Caco-2 (cell line): ENCODE data around the gene RFX3. TPM values are rescaled to one million over a fixed set of nuclear protein-coding genes. Genes with fewer than 3 reads are reported as not detected.

ENCODE experiments used
- BruUV-seq: library from RNA; stranded (reverse); fragments of 400-500 nt; replicated peaks from 2 replicates; lab custom pipeline; 2021; lab: Mats Ljungman, UMichigan
- CTCF ChIA-PET: fragments of 300-600 bp; sonication (Branson Sonifier 250); formaldehyde crosslinking; loops from one replicate; lab custom pipeline; 2022; ENCODE audit warnings: antibody characterized with exemption; lab: Charles Lee
- POLR2A ChIA-PET: fragments of 300-600 bp; sonication (Branson Sonifier 250); formaldehyde crosslinking; loops from one replicate; lab custom pipeline; 2022; ENCODE audit warnings: antibody characterized with exemption; lab: Charles Lee
- DNase-seq, 2 experiments: peaks; one replicate each; pipeline versions ENCODE4 v3.0.0 to v3.0.0-alpha.2; 2020 to 2022
- H3K27me3 ChIP-seq: replicated peaks from 2 replicates; pipeline ENCODE4 v1.6.0; 2011; ENCODE audit warnings: low read length; ENCODE audit not compliant: control insufficient read depth, insufficient read depth
- H3K36me3 ChIP-seq: 2 replicates; pipeline ENCODE4 v1.5.1; 2011; ENCODE audit warnings: low read length; ENCODE audit not compliant: control insufficient read depth, insufficient read depth
- H3K4me1 ChIP-seq: fragments of 250-450 bp; sonication (Bioruptor Pico); 2 replicates; pipeline ENCODE4 v1.5.1; 2020; ENCODE audit warnings: mild to moderate bottlenecking
- H3K4me3 ChIP-seq: 2 replicates; pipeline ENCODE4 v1.5.1; 2011; ENCODE audit warnings: low read depth, mild to moderate bottlenecking, control low read depth, low read length
- H3K9me3 ChIP-seq: fragments of 250-450 bp; sonication (Bioruptor Pico); 2 replicates; pipeline ENCODE4 v1.5.1; 2020; ENCODE audit warnings: mild to moderate bottlenecking, moderate library complexity
- H3K27ac Mint-ChIP-seq: one replicate; pipeline ENCODE4 v1.8.0; 2022; ENCODE audit warnings: mixed read lengths; ENCODE audit not compliant: unreplicated experiment
- H3K27me3 Mint-ChIP-seq: one replicate; pipeline ENCODE4 v1.8.0; 2022; ENCODE audit warnings: mixed read lengths; ENCODE audit not compliant: insufficient read depth, unreplicated experiment
- H3K36me3 Mint-ChIP-seq: one replicate; pipeline ENCODE4 v1.8.0; 2022; ENCODE audit warnings: mild to moderate bottlenecking, mixed read lengths; ENCODE audit not compliant: insufficient read depth, unreplicated experiment
- H3K4me1 Mint-ChIP-seq: one replicate; pipeline ENCODE4 v1.8.0; 2022; ENCODE audit warnings: low read depth, mixed read lengths; ENCODE audit not compliant: unreplicated experiment
- H3K4me3 Mint-ChIP-seq: one replicate; pipeline ENCODE4 v1.8.0; 2022; ENCODE audit warnings: mild to moderate bottlenecking, moderate library complexity, mixed read lengths; ENCODE audit not compliant: unreplicated experiment
- H3K9me3 Mint-ChIP-seq: one replicate; pipeline ENCODE4 v1.8.0; 2022; ENCODE audit warnings: mixed read lengths; ENCODE audit not compliant: unreplicated experiment
- intact Hi-C: fragments of 100-400 bp; cut with micrococcal nuclease; formaldehyde crosslinking; loops from one replicate; pipeline ENCODE4 v1.10.0; 2022; ENCODE audit not compliant: unreplicated experiment
- total RNA-seq: library from RNA; stranded (reverse); gene quantifications from 2 replicates; pipeline ENCODE4 v1.2.3, GENCODE V29; 2022
- TF ChIP-seq, protein P1 (sequence below), 2 experiments: fragments of 200-600 bp in 1 of 2; IDR thresholded peaks; 1 replicate in 1 of 2; 2 replicates in 1 of 2; pipeline versions ENCODE4 v1.5.1 to v1.8.0; 2011 to 2022; ENCODE audit warnings: antibody characterized with exemption in 1 of 2, control low read depth in 1 of 2, inconsistent platforms in 1 of 2, low read depth in 1 of 2, low read length in 1 of 2, mild to moderate bottlenecking in 1 of 2, moderate library complexity in 1 of 2; ENCODE audit not compliant: insufficient read depth in 1 of 2, severe bottlenecking in 1 of 2, unreplicated experiment in 1 of 2

The RFX3 gene
- total RNA-seq, 1 experiment from 2014 or later, result 4.2 TPM

DNA sequence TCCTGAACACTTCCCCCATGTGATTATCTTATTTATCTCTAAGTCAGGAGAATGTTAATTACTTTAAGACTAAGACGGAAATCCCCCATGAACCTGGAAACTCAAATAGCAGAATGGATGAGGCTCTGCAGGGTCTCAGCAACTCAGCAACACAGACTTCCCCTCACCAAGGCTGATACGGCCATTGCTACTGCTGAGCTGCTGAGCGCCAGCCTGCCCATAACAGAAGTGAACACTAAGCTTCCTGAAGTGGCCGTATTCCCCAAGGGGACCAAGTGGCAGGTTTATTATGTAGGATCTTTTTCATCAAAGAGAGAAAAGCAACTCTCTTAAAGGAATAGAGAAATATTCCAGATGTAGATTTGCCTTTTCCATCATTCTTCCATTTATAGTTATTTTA, 311.1 kb downstream of the RFX3 start:
- ChIA-PET POLR2A (no interaction called here), CTCF (no interaction called here)
- no peaks in the 10 kb centered on the region for H3K27me3 ChIP-seq
- Mint-ChIP-seq H3K9me3 (no peaks in the 10 kb centered on the region), H3K27me3 (peaks cover 4% of the 10 kb centered on the region), H3K4me3 (no peak overlapping the region), H3K27ac (no peak overlapping the region), H3K4me1 (no peaks in the 10 kb centered on the region), H3K36me3 (no peaks in the 10 kb centered on the region)
- H3K36me3 ChIP-seq, result no peaks in the 10 kb centered on the region
- intact Hi-C loops, result no loop called here
- TF ChIP-seq, protein P1, sequence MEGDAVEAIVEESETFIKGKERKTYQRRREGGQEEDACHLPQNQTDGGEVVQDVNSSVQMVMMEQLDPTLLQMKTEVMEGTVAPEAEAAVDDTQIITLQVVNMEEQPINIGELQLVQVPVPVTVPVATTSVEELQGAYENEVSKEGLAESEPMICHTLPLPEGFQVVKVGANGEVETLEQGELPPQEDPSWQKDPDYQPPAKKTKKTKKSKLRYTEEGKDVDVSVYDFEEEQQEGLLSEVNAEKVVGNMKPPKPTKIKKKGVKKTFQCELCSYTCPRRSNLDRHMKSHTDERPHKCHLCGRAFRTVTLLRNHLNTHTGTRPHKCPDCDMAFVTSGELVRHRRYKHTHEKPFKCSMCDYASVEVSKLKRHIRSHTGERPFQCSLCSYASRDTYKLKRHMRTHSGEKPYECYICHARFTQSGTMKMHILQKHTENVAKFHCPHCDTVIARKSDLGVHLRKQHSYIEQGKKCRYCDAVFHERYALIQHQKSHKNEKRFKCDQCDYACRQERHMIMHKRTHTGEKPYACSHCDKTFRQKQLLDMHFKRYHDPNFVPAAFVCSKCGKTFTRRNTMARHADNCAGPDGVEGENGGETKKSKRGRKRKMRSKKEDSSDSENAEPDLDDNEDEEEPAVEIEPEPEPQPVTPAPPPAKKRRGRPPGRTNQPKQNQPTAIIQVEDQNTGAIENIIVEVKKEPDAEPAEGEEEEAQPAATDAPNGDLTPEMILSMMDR (IDR thresholded peaks at IDR 0.05; ENCODE audit: insufficient read depth in 1 of 2, low read depth in 1 of 2, low read length in 1 of 2, severe bottlenecking in 1 of 2, unreplicated experiment in 1 of 2), result no peak
- BruUV-seq, result no TSS peak
- no peaks in the 10 kb centered on the region for H3K9me3 ChIP-seq
- DNase-seq, result no peak
- H3K4me3 ChIP-seq, result no peak overlapping the region
- H3K4me1 ChIP-seq, result no peaks in the 10 kb centered on the region

DNA sequence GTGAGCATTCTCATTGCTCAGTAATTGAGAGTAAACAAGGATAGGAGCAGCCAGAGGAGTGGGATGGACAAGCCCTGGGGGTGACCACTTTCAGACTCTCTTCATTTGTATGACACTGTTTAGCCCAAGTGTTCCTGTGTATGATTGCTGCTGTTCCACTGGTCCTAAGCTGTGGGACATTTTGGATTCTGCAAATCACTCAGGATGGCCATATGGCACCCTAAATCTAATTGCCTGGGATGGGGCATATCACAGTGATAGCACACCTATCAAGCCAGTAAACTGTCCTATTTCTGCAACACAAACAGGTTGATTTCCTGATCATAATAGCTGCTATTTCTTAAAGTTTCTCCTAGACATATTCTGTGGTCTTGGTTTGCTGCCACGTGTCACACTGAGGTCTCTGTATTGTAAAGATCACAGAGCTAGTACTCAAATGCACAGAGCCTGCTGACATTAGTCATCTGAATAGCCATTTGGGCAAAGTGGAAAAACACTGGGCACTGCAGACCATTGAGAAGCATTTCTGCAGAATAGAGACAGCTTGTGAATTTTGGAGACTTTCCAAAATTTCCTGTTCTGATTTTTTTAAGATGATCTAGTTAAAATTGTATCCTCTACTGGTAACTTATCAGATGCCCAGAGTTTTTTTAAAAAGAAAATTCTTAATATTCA, 320.2 kb downstream of the RFX3 start:
- Mint-ChIP-seq H3K4me3 (no peak overlapping the region), H3K36me3 (no peaks in the 10 kb centered on the region), H3K27ac (no peak overlapping the region), H3K4me1 (no peaks in the 10 kb centered on the region), H3K27me3 (no peaks in the 10 kb centered on the region), H3K9me3 (no peaks in the 10 kb centered on the region)
- ChIA-PET CTCF (no interaction called here), POLR2A (no interaction called here)
- Histone ChIP-seq H3K4me1 (no peaks in the 10 kb centered on the region), H3K4me3 (no peak overlapping the region), H3K27me3 (no peaks in the 10 kb centered on the region), H3K9me3 (no peaks in the 10 kb centered on the region), H3K36me3 (no peaks in the 10 kb centered on the region)
- TF ChIP-seq, protein P1 (IDR thresholded peaks at IDR 0.05; ENCODE audit: insufficient read depth in 1 of 2, low read depth in 1 of 2, low read length in 1 of 2, severe bottlenecking in 1 of 2, unreplicated experiment in 1 of 2), result no peak
- intact Hi-C loops, result no loop called here
- BruUV-seq, result no TSS peak
- no peak for DNase-seq

DNA sequence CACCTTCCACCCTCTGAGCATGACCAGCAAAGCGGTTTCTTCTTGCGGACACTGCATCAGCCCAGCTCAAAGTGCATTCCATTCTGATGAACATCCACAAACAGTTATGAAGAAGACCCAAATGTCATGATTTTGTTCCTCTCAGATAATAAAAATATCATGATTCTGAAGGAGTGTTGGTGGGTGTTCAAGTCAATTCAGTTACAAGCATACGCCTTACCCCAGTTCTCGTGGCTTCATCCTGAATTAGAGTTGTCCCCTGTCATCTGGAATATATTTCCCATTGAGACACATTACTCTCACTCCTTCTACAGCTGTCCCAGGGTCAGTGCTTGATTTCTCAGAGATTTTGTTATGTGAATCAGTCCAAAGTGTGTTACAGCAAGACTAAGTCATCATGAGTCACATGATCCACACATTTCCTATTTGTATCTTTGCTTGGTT, 325.4 kb downstream of the RFX3 start:
- H3K36me3 Mint-ChIP-seq, result no peaks in the 10 kb centered on the region
- H3K27me3 Mint-ChIP-seq, result no peaks in the 10 kb centered on the region

More for the DNA sequence above, 325.4 kb downstream of the RFX3 start:
- intact Hi-C loops, result no loop called here
- Mint-ChIP-seq H3K9me3 (no peaks in the 10 kb centered on the region), H3K4me3 (no peak overlapping the region), H3K4me1 (no peaks in the 10 kb centered on the region), H3K27ac (no peak overlapping the region)
- CTCF ChIA-PET, result no interaction called here
- POLR2A ChIA-PET, result no interaction called here
- no TSS peak for BruUV-seq
- H3K4me3 ChIP-seq, result no peak overlapping the region
- H3K36me3 ChIP-seq, result no peaks in the 10 kb centered on the region
- TF ChIP-seq, protein P1 (IDR thresholded peaks at IDR 0.05; ENCODE audit: insufficient read depth in 1 of 2, low read depth in 1 of 2, low read length in 1 of 2, severe bottlenecking in 1 of 2, unreplicated experiment in 1 of 2), result no peak
- H3K4me1 ChIP-seq, result no peaks in the 10 kb centered on the region
- H3K27me3 ChIP-seq, result no peaks in the 10 kb centered on the region
- no peak for DNase-seq
- H3K9me3 ChIP-seq, result no peaks in the 10 kb centered on the region
